ENCODE data around the gene TSFM.

Gene TSFM

GRCh38 chr12:57749061-57749460 lies 33.5 kb upstream of the TSFM start:
- H3K27ac ChIP-seq (ENCODE audit: low read depth, low read length): no peak overlapping the region
- no peak overlapping the region for H3K4me3 ChIP-seq (ENCODE audit: low read length)
- H4K20me1 ChIP-seq (ENCODE audit: control insufficient read depth, insufficient read depth, low read depth, low read length): no peaks in the 10 kb centered on the region; the same call in 1 of the 2 replicates
- peaks cover 43% of the 10 kb centered on the region for H3K4me1 ChIP-seq (ENCODE audit: control insufficient read depth, low read length)
- H3K9me2 ChIP-seq (replicated peaks; ENCODE audit: control insufficient read depth, low read length): no peaks in the 10 kb centered on the region
- no peak for TF ChIP-seq EZH2phosphoT487 (IDR thresholded peaks at IDR 0.05; ENCODE audit: borderline replicate concordance, low read length)
- no peak for TF ChIP-seq CTCF (IDR thresholded peaks at IDR 0.05; ENCODE audit: low read depth, low read length, poor library complexity, severe bottlenecking)
- H3F3A ChIP-seq (ENCODE audit: control insufficient read depth, insufficient read depth): peaks cover 31% of the 10 kb centered on the region
- no peaks in the 10 kb centered on the region for H3K27me3 ChIP-seq (ENCODE audit: control insufficient read depth, low read length)
- peaks cover 46% of the 10 kb centered on the region for H3K79me2 ChIP-seq (ENCODE audit: control insufficient read depth, low read length)
- H3K4me2 ChIP-seq (ENCODE audit: low read length): no peak overlapping the region
- no peaks in the 10 kb centered on the region for H3K9me3 ChIP-seq (ENCODE audit: control insufficient read depth, insufficient read depth, low read length)
- peaks cover 68% of the 10 kb centered on the region for H3K36me3 ChIP-seq (ENCODE audit: control insufficient read depth, low read length)

GRCh38 chr12:57750561-57751431 lies 31.8 kb upstream of the TSFM start:
- H3K4me1 ChIP-seq (ENCODE audit: control insufficient read depth, low read length): peaks cover 40% of the 10 kb centered on the region
- no peaks in the 10 kb centered on the region for H3K9me2 ChIP-seq (replicated peaks; ENCODE audit: control insufficient read depth, low read length)
- peaks cover 60% of the 10 kb centered on the region for H3K36me3 ChIP-seq (ENCODE audit: control insufficient read depth, low read length)
- H3K27ac ChIP-seq (ENCODE audit: low read depth, low read length): peak overlapping the region; percentile 57; the same call in 1 of the 2 replicates
- no peaks in the 10 kb centered on the region for H3K9me3 ChIP-seq (ENCODE audit: control insufficient read depth, insufficient read depth, low read length)
- H3F3A ChIP-seq (ENCODE audit: control insufficient read depth, insufficient read depth): peaks cover 34% of the 10 kb centered on the region
- TF ChIP-seq CTCF (IDR thresholded peaks at IDR 0.05; ENCODE audit: low read depth, low read length, poor library complexity, severe bottlenecking) (no peak), EZH2phosphoT487 (IDR thresholded peaks at IDR 0.05; ENCODE audit: borderline replicate concordance, low read length) (no peak)
- no peaks in the 10 kb centered on the region; the same call in 1 of the 2 replicates for H4K20me1 ChIP-seq (ENCODE audit: control insufficient read depth, insufficient read depth, low read depth, low read length)
- H3K27me3 ChIP-seq (ENCODE audit: control insufficient read depth, low read length): no peaks in the 10 kb centered on the region
- H3K79me2 ChIP-seq (ENCODE audit: control insufficient read depth, low read length): peaks cover 39% of the 10 kb centered on the region
- peak overlapping the region; percentile 98 for H3K4me3 ChIP-seq (ENCODE audit: low read length)
- peak overlapping the region; percentile 78 for H3K4me2 ChIP-seq (ENCODE audit: low read length)

GRCh38 chr12:57751432-57751787 lies 31.2 kb upstream of the TSFM start:
- Histone ChIP-seq H3K4me1 (ENCODE audit: control insufficient read depth, low read length) (peaks cover 36% of the 10 kb centered on the region), H3F3A (ENCODE audit: control insufficient read depth, insufficient read depth) (peaks cover 34% of the 10 kb centered on the region), H3K9me2 (replicated peaks; ENCODE audit: control insufficient read depth, low read length) (no peaks in the 10 kb centered on the region), H3K9me3 (ENCODE audit: control insufficient read depth, insufficient read depth, low read length) (no peaks in the 10 kb centered on the region), H3K4me3 (ENCODE audit: low read length) (peak overlapping the region; percentile 98), H3K4me2 (ENCODE audit: low read length) (peak overlapping the region; percentile 78), H3K79me2 (ENCODE audit: control insufficient read depth, low read length) (peaks cover 46% of the 10 kb centered on the region), H3K36me3 (ENCODE audit: control insufficient read depth, low read length) (peaks cover 56% of the 10 kb centered on the region), H4K20me1 (ENCODE audit: control insufficient read depth, insufficient read depth, low read depth, low read length) (no peaks in the 10 kb centered on the region; the same call in 1 of the 2 replicates), H3K27ac (ENCODE audit: low read depth, low read length) (peak overlapping the region; percentile 57), H3K27me3 (ENCODE audit: control insufficient read depth, low read length) (no peaks in the 10 kb centered on the region)
- no peak for TF ChIP-seq EZH2phosphoT487 (IDR thresholded peaks at IDR 0.05; ENCODE audit: borderline replicate concordance, low read length)
- no peak for TF ChIP-seq CTCF (IDR thresholded peaks at IDR 0.05; ENCODE audit: low read depth, low read length, poor library complexity, severe bottlenecking)

All from DOHH2 (cell line).